Activated CD4-positive, alpha-beta T cell treated with anti-CD3 and anti-CD28 coated beads for 36 hours (primary cell): ENCODE measurements around the gene SLC24A3. TPM values are rescaled to one million over a fixed set of nuclear protein-coding genes. Genes with fewer than 3 reads are reported as not detected.

Experiments used
- ATAC-seq: fragments of 200-7000 bp; cut with Tn5 transposase; one replicate; pipeline ENCODE4 v1.10.0; 2021; ENCODE audit warnings: mild to moderate bottlenecking, moderate library complexity
- CTCF ChIA-PET: fragments of 350-600 bp; sonication (Branson Sonifier 250); formaldehyde crosslinking; loops from one replicate; lab custom pipeline; 2021; ENCODE audit warnings: antibody characterized with exemption; lab: Charles Lee
- POLR2A ChIA-PET: fragments of 350-600 bp; sonication (Branson Sonifier 250); formaldehyde crosslinking; loops from one replicate; lab custom pipeline; 2021; ENCODE audit warnings: antibody characterized with exemption, inconsistent platforms; lab: Charles Lee
- DNase-seq: peaks from one replicate; pipeline ENCODE4 v3.0.0-alpha.2; 2020
- H3K27ac Mint-ChIP-seq: one replicate; pipeline ENCODE4 v1.8.0; 2021; ENCODE audit warnings: mixed read lengths
- H3K27me3 Mint-ChIP-seq: one replicate; pipeline ENCODE4 v1.8.0; 2021; ENCODE audit warnings: mixed read lengths
- H3K36me3 Mint-ChIP-seq: one replicate; pipeline ENCODE4 v1.8.0; 2021; ENCODE audit warnings: low read depth, mixed read lengths
- H3K4me1 Mint-ChIP-seq: one replicate; pipeline ENCODE4 v1.8.0; 2021; ENCODE audit warnings: mixed read lengths
- H3K4me3 Mint-ChIP-seq: one replicate; pipeline ENCODE4 v1.8.0; 2021; ENCODE audit warnings: mild to moderate bottlenecking, moderate library complexity, mixed read lengths
- H3K9me3 Mint-ChIP-seq: one replicate; pipeline ENCODE4 v1.8.0; 2021; ENCODE audit warnings: low read depth, mixed read lengths
- intact Hi-C, 2 experiments: fragments of 100-400 bp; cut with DNase I in 1 of 2; cut with micrococcal nuclease in 1 of 2; formaldehyde crosslinking; loops; one replicate each; pipeline versions ENCODE4 v1.14.2 to v1.15.1; 2022 to 2024; cut with DNase I, micrococcal nuclease
- total RNA-seq, 2 experiments: library from RNA; stranded (reverse); gene quantifications; one replicate each; pipeline ENCODE4 v1.2.3, GENCODE V29; 2021

The SLC24A3 gene
- total RNA-seq, 2 experiments from 2014 or later = not detected

DNA sequence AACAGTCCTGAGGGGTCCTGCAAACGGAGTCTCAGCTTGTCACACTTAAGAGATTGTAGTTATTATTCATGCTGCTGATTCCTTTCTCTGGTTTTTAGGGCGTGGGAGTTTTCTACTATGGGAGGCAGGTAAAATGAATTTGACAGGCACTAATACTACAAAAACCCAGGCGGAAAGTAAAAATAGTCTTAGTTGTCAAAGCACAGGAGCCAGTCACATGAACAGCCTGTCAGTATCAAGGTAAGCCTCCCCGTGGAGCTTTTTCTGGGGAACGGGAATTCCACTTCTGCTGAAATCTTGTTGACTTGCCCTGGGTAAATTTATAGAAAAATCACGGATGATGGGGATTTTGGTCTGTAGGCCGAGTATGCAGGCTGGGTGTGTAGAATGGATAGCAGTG, 79.8 kb downstream of the SLC24A3 start:
- intact Hi-C loops = no loop called here
- no peaks in the 10 kb centered on the region for H3K36me3 Mint-ChIP-seq
- peaks cover 2% of the 10 kb centered on the region for H3K27me3 Mint-ChIP-seq
- DNase-seq (no peak), ATAC-seq (no peak)
- ChIA-PET POLR2A (interaction anchor here (0.6 kb wide), 1 partner anchor 42 kb away, joined by 4 read pairs; no protein-coding TSS in a partner anchor), CTCF (no interaction called here)
- H3K27ac Mint-ChIP-seq = no peak overlapping the region
- no peaks in the 10 kb centered on the region for H3K4me1 Mint-ChIP-seq
- no peak overlapping the region for H3K4me3 Mint-ChIP-seq
- H3K9me3 Mint-ChIP-seq = no peaks in the 10 kb centered on the region

DNA sequence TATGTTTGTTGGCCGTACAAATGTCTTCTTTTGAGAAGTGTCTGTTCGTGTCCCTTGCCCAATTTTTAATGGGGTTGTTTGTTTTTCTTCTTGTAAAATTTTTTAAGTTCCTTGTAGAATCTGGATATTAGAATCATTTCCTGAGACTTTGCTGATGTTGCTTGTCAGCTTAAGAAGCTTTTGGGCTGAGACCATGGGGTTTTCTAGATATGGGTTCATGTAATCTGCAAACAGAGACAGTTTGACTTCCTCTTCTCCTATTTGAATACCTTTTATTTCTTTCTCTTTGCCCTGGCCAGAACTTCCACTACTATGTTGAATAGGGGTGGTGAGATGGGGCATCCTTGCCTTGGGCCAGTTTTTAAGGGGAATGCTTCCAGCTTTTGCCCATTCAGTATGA, 82.6 kb downstream of the SLC24A3 start:
- ATAC-seq (no peak), DNase-seq (no peak)
- H3K27me3 Mint-ChIP-seq = peaks cover 2% of the 10 kb centered on the region
- intact Hi-C loops = no loop called here
- H3K27ac Mint-ChIP-seq = no peak overlapping the region
- H3K4me1 Mint-ChIP-seq = no peaks in the 10 kb centered on the region
- no peaks in the 10 kb centered on the region for H3K36me3 Mint-ChIP-seq
- H3K9me3 Mint-ChIP-seq = no peaks in the 10 kb centered on the region
- CTCF ChIA-PET = no interaction called here
- POLR2A ChIA-PET = no interaction called here
- H3K4me3 Mint-ChIP-seq = no peak overlapping the region

DNA sequence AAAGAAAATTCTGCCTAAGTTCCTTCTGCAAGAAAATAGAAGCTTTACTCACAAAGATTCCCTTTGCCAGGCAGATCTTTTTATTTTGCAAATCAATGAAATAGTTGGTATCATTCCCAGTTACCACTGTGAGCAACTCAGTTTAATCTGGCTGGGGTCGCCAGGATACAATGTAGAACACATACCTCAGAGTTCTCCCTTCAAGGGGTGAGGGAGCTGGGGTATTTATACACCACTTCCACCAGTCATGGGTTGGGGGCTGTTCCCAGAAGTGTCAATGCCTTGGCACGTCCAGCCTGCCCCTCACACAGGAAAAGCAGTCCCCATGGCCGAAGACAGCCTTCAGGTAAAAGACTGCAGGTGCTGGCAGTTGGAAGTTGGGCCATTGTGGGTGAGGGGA, 86.2 kb downstream of the SLC24A3 start:
- Mint-ChIP-seq H3K4me1 (no peaks in the 10 kb centered on the region), H3K27me3 (peaks cover 4% of the 10 kb centered on the region), H3K36me3 (no peaks in the 10 kb centered on the region), H3K27ac (no peak overlapping the region), H3K4me3 (no peak overlapping the region), H3K9me3 (no peaks in the 10 kb centered on the region)
- intact Hi-C loops = no loop called here
- POLR2A ChIA-PET = no interaction called here
- CTCF ChIA-PET = no interaction called here
- ATAC-seq (no peak), DNase-seq (no peak)

DNA sequence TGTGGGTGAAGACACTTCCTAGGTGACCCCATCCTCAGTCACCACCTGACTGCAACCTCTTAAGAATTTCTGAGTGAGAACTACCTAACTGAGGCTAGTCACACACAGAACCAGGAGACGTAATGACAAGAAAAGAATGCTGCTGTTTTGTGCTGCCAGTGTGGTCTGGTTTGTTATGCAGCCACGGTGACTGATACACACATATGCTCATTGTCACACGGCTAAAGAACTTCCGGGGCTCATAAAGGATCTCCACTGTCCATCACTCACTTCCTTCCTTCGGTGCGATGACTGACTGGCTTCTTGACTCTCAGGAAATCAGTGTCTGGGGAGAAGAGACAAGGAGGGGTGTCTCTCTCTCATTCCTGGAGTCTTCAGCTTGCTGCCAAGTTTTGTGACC, 88.0 kb downstream of the SLC24A3 start:
- H3K9me3 Mint-ChIP-seq = no peaks in the 10 kb centered on the region
- POLR2A ChIA-PET = no interaction called here
- H3K4me1 Mint-ChIP-seq = no peaks in the 10 kb centered on the region
- intact Hi-C loops = no loop called here
- no peak for ATAC-seq
- no peaks in the 10 kb centered on the region for H3K36me3 Mint-ChIP-seq
- no peak overlapping the region for H3K4me3 Mint-ChIP-seq
- no peak overlapping the region for H3K27ac Mint-ChIP-seq
- DNase-seq = no peak
- peaks cover 4% of the 10 kb centered on the region for H3K27me3 Mint-ChIP-seq
- CTCF ChIA-PET = no interaction called here

DNA sequence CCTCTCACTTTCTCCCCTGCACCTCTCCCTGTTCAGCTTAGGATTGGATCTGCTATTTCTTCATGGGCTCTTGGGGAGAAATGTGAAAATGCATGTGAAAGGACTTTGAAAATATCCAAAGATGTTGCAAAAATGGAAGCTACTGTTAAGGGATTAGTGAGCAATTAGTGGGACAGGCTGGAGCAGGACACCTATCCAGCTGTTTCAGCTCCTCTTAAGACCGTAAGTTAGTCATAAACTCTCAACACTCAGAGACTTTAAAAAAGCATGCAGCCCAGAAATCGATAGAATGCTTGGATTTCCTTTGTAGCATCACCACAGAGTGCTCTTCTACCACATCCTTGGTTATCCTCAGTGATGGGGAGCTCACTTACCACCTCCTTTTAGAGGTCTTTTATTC, 88.7 kb downstream of the SLC24A3 start:
- H3K27ac Mint-ChIP-seq = no peak overlapping the region
- no peaks in the 10 kb centered on the region for H3K4me1 Mint-ChIP-seq
- ATAC-seq = no peak
- DNase-seq = no peak
- ChIA-PET POLR2A (no interaction called here), CTCF (no interaction called here)
- H3K27me3 Mint-ChIP-seq = peaks cover 4% of the 10 kb centered on the region
- no peaks in the 10 kb centered on the region for H3K9me3 Mint-ChIP-seq
- no peaks in the 10 kb centered on the region for H3K36me3 Mint-ChIP-seq
- intact Hi-C loops = no loop called here
- H3K4me3 Mint-ChIP-seq = no peak overlapping the region

DNA sequence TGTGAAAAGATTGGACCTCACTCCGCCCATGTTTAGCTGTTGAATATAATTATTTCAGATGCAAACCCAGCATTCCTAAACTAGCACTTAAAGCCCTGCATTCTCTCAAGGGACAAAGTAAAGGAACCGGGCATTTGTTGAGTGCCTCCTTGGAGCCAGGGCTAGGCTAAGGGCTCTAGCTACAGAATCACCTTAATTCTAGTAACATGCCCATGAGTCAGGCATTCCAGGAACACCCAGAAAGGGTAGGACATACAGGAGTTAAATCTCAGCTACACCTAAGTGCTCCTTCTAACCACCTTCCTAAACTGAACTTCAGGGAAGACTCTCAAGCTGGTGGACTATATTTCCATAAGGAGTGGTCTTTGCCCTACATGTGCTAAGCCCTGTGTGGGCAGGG, 89.4 kb downstream of the SLC24A3 start:
- ChIA-PET CTCF (interaction anchor here (1.1 kb wide), 1 partner anchor 11 kb away, joined by 3 read pairs; no protein-coding TSS in a partner anchor), POLR2A (no interaction called here)
- DNase-seq = no peak
- intact Hi-C loops = no loop called here
- no peak for ATAC-seq
- Mint-ChIP-seq H3K36me3 (no peaks in the 10 kb centered on the region), H3K9me3 (no peaks in the 10 kb centered on the region), H3K4me3 (no peak overlapping the region), H3K4me1 (no peaks in the 10 kb centered on the region), H3K27me3 (peaks cover 2% of the 10 kb centered on the region), H3K27ac (no peak overlapping the region)

DNA sequence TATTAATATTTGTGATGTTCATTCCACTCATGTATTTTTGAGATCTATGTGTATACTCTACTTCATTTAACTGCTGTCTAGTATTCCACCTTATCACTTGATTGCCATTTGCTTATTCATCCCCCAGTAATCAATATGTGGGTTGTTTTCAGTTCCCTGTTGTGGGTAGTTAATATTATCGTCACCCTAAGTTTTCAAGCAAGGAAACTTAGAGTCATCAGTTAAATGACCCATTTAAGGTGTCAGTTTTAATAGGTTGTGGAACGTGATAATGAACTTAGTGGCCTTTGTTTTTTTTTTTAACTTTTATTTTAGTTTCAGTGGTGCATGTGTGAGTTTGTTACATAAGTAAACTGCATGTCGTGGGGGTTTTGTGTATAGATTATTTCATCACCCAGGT, 90.3 kb downstream of the SLC24A3 start:
- Mint-ChIP-seq H3K27me3 (peaks cover 2% of the 10 kb centered on the region), H3K4me1 (no peaks in the 10 kb centered on the region), H3K36me3 (no peaks in the 10 kb centered on the region), H3K27ac (no peak overlapping the region), H3K4me3 (no peak overlapping the region), H3K9me3 (no peaks in the 10 kb centered on the region)
- intact Hi-C loops = no loop called here
- ChIA-PET CTCF (interaction anchor here (1.1 kb wide), 1 partner anchor 12 kb away, joined by 3 read pairs; no protein-coding TSS in a partner anchor), POLR2A (no interaction called here)
- ATAC-seq (no peak), DNase-seq (no peak)

DNA sequence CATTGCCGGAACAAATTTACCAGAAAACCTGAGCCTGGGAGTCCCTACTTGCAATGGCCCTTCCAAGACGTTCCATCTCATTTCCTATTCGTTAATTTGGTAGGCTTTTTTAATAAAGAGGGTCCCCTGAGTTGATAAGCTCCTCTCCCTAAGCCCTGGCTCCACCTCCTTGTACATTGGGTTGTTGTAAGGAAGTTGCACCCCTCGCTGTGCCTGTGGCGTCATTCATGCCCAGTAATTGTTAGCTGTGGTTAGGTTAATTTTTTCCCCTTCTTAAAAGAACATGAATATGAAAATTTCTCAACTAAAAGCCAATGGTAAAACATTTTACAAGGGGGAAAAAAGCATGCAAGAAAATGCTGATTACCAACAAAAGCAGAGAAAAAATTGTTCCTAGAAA, 91.9 kb downstream of the SLC24A3 start:
- intact Hi-C loops = no loop called here
- no peak overlapping the region for H3K27ac Mint-ChIP-seq
- ChIA-PET POLR2A (no interaction called here), CTCF (no interaction called here)
- H3K4me3 Mint-ChIP-seq = no peak overlapping the region
- ATAC-seq (no peak), DNase-seq (no peak)
- no peaks in the 10 kb centered on the region for H3K36me3 Mint-ChIP-seq
- peaks cover 2% of the 10 kb centered on the region for H3K27me3 Mint-ChIP-seq
- no peaks in the 10 kb centered on the region for H3K4me1 Mint-ChIP-seq
- no peaks in the 10 kb centered on the region for H3K9me3 Mint-ChIP-seq

DNA sequence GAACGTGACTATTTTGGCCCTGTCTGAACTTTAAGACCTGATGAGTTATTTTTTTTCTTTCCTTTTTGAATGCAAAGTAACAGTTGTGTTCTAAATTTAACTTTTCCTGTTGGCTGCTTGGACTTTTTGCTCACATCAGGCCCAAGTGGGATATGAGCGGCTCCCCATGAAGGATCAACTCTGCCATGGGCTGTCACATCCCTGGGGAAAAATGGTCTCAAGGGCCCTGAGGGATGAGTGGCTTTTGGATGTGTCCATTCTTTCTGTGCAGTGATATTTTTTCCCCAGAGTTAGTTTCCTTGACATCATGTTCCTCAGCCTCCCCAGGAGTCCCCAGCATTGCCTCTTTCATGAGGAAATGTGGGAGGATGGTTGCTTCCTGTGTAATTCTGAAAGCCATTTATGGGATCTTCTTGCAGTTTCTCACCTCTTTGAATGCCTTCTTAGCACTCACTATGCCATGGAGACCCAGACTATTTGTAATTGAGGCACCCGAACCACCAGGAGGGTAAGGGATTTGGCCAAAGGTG, 92.5 kb downstream of the SLC24A3 start:
- Mint-ChIP-seq H3K4me3 (no peak overlapping the region), H3K9me3 (no peaks in the 10 kb centered on the region), H3K36me3 (no peaks in the 10 kb centered on the region), H3K27ac (no peak overlapping the region), H3K27me3 (peaks cover 2% of the 10 kb centered on the region), H3K4me1 (no peaks in the 10 kb centered on the region)
- ATAC-seq = no peak
- ChIA-PET CTCF (no interaction called here), POLR2A (no interaction called here)
- no peak for DNase-seq
- intact Hi-C loops = no loop called here

DNA sequence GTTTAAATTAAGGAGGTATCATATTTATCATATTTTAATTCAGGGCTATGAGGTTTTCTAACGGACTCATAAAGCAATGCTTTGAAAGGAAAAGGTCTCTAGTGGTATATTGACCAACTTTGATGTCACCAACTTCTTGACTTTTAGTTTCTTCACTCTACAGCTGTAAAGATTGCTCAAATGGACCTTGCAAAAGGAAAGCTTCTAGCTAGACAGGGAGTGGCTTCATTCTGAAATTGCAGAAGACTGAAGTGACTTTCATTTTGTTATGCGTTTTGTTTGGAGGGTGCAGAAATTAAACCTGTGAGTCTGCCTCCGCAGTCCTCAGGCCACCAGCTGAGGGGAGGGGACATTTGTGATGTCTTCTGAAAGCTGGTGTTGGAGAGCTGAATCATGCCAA, 95.7 kb downstream of the SLC24A3 start:
- Mint-ChIP-seq H3K4me1 (no peaks in the 10 kb centered on the region), H3K9me3 (no peaks in the 10 kb centered on the region), H3K27ac (no peak overlapping the region), H3K27me3 (peaks cover under 1% of the 10 kb centered on the region), H3K36me3 (no peaks in the 10 kb centered on the region), H3K4me3 (no peak overlapping the region)
- ChIA-PET CTCF (interaction anchor here (1.0 kb wide), 1 partner anchor 355 kb away, joined by 3 read pairs; no protein-coding TSS in a partner anchor), POLR2A (no interaction called here)
- intact Hi-C loops = no loop called here
- DNase-seq = no peak
- ATAC-seq = no peak

DNA sequence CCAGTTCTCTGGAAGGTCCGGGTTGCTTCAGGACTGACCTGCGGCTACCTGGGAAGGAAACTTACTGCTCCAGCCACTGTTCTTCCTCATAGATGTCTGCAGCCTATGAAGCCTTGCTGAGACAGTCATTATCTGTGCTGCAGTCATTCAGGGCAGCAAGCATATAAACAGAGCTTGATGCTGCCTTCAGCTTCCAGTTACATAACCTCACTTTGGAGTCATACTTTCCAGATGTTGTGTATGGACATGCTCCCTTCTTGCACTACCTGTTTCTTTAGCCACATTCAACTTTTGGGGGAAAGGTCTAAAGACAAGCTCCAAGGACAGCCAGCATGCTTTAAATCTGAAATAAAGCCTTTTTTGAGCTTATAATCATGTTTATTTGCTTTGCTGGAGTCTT, 98.1 kb downstream of the SLC24A3 start:
- H3K9me3 Mint-ChIP-seq = no peaks in the 10 kb centered on the region
- no peak overlapping the region for H3K27ac Mint-ChIP-seq
- ATAC-seq (no peak), DNase-seq (no peak)
- CTCF ChIA-PET = interaction anchor here (0.6 to 1.0 kb wide), 2 partner anchors 318 to 491 kb away, joined by 3 read pairs; no protein-coding TSS in a partner anchor
- POLR2A ChIA-PET = no interaction called here
- H3K4me1 Mint-ChIP-seq = no peaks in the 10 kb centered on the region
- H3K36me3 Mint-ChIP-seq = no peaks in the 10 kb centered on the region
- no peak overlapping the region for H3K4me3 Mint-ChIP-seq
- no peaks in the 10 kb centered on the region for H3K27me3 Mint-ChIP-seq
- intact Hi-C loops = no loop called here

DNA sequence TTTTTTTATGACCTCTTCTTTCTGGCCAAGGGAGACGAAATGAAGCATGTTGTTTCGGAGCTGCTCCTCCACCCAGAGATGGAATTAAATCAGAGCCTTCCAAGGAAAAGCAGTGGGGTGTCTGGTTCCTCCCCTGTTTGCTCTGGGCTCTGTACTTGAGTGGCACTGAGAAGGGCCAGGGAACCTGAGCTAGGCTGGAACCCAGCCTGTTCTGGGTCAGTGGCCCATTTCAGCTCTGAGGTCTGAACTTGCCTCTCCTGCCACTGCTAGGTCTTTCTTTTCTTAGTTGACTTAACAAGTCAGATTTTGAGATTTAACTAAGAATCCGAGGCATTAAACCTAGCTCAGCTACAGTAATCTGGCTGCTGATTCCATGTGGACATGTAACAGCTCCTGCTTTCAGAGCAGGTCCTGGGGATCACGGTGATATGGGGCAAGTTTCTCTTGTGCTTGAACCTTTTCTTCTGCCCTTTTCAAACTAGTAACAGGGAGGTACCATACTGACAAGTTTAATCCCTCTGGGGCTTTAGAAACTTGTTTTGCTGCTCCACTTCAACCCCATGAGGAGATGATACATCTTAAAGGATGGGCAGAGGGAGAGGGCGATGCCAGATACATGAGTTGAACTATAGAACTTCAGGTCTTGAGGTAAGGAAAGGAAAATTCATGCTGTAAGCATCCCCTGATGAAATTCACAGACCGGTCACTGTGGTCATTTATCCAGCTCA, 101.1 kb downstream of the SLC24A3 start:
- Mint-ChIP-seq H3K4me1 (no peaks in the 10 kb centered on the region), H3K36me3 (no peaks in the 10 kb centered on the region), H3K4me3 (no peak overlapping the region), H3K27me3 (no peaks in the 10 kb centered on the region), H3K27ac (no peak overlapping the region), H3K9me3 (no peaks in the 10 kb centered on the region)
- intact Hi-C loops = no loop called here
- DNase-seq (no peak), ATAC-seq (no peak)
- POLR2A ChIA-PET = no interaction called here
- CTCF ChIA-PET = interaction anchor here (0.6 kb wide), 1 partner anchor 663 kb away, joined by 3 read pairs; no protein-coding TSS in a partner anchor
